ENCODE results near the gene SYDE1.

Gene SYDE1

GRCh38 chr19:15116856-15117255, 9.7 kb downstream of the SYDE1 start:
- H3K36me3 ChIP-seq, result peaks cover 34% of the 10 kb centered on the region
- H3K27me3 ChIP-seq, result no peaks in the 10 kb centered on the region
- no peak overlapping the region for H3K4me3 ChIP-seq (ENCODE audit: low read depth, low read length)
- H3K4me1 ChIP-seq, result no peaks in the 10 kb centered on the region
- H3K9me3 ChIP-seq, result no peaks in the 10 kb centered on the region
- TF ChIP-seq, protein P1, sequence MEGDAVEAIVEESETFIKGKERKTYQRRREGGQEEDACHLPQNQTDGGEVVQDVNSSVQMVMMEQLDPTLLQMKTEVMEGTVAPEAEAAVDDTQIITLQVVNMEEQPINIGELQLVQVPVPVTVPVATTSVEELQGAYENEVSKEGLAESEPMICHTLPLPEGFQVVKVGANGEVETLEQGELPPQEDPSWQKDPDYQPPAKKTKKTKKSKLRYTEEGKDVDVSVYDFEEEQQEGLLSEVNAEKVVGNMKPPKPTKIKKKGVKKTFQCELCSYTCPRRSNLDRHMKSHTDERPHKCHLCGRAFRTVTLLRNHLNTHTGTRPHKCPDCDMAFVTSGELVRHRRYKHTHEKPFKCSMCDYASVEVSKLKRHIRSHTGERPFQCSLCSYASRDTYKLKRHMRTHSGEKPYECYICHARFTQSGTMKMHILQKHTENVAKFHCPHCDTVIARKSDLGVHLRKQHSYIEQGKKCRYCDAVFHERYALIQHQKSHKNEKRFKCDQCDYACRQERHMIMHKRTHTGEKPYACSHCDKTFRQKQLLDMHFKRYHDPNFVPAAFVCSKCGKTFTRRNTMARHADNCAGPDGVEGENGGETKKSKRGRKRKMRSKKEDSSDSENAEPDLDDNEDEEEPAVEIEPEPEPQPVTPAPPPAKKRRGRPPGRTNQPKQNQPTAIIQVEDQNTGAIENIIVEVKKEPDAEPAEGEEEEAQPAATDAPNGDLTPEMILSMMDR (IDR thresholded peaks at IDR 0.05; ENCODE audit: low read depth, low read length), result no peak
- DNase-seq, result no peak

DNA sequence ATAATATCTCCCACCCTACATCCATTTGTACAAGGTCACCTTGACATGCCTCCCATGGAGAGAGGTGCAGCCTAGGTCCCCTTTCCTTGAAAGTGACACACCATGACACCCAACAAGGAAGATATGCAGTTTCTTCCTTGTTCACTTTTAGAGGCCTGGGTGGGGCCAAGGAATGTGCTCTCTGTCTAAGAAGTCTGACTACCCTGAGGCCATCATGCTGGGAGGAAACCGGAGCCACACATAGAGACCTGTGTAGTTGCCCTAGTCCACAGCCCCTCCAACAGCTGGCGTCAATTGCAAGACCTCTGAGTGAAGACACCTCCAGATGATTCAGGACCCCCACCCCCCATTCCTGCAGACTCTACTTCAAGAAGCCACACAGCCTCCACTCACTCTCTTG, 11.0 kb downstream of the SYDE1 start:
- Histone ChIP-seq H3K4me1 (no peaks in the 10 kb centered on the region), H3K9me3 (no peaks in the 10 kb centered on the region), H3K36me3 (peaks cover 43% of the 10 kb centered on the region), H3K4me3 (ENCODE audit: low read depth, low read length) (no peak overlapping the region), H3K27me3 (no peaks in the 10 kb centered on the region)
- DNase-seq, result no peak
- TF ChIP-seq, protein P1 (IDR thresholded peaks at IDR 0.05; ENCODE audit: low read depth, low read length), result no peak

DNA sequence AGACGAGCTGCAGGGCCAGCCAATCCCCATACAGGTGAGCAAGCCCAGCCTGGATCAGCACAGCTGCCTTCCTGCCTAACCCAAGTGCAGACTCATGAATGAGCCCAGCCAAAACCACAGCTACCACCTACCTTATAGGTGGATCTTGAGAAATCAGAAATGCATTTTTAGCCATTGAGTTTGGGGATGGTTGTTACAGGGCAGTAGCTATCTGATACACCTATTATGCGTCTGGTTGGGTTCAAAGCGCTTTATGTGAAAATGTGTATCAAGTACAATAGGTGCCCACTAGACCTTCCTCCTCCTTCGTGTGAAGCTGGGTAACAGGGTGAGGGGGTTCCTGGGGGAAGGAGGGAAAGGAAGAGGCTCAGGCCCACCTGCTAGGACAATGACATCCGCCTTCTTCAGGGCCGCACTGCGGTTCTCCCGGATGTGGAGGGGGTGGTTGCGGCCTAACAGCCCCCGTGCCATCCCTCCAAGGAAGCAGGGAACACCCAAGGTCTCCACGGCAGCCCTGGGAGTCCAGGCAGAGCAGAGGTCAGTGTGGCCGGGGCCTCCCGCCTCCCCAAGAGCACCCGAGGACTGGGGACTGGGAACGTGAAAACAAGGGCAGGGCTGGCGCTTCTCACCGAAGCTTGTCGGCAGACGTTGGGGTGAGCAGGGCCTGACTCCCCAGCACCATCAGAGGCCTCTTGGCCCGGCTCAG, 11.7 kb downstream of the SYDE1 start:
- peaks cover 45% of the 10 kb centered on the region for H3K36me3 ChIP-seq
- H3K9me3 ChIP-seq, result no peaks in the 10 kb centered on the region
- H3K27me3 ChIP-seq, result no peaks in the 10 kb centered on the region
- no peak for DNase-seq
- no peaks in the 10 kb centered on the region for H3K4me1 ChIP-seq
- H3K4me3 ChIP-seq (ENCODE audit: low read depth, low read length), result no peak overlapping the region
- TF ChIP-seq, protein P1 (IDR thresholded peaks at IDR 0.05; ENCODE audit: low read depth, low read length), result no peak

DNA sequence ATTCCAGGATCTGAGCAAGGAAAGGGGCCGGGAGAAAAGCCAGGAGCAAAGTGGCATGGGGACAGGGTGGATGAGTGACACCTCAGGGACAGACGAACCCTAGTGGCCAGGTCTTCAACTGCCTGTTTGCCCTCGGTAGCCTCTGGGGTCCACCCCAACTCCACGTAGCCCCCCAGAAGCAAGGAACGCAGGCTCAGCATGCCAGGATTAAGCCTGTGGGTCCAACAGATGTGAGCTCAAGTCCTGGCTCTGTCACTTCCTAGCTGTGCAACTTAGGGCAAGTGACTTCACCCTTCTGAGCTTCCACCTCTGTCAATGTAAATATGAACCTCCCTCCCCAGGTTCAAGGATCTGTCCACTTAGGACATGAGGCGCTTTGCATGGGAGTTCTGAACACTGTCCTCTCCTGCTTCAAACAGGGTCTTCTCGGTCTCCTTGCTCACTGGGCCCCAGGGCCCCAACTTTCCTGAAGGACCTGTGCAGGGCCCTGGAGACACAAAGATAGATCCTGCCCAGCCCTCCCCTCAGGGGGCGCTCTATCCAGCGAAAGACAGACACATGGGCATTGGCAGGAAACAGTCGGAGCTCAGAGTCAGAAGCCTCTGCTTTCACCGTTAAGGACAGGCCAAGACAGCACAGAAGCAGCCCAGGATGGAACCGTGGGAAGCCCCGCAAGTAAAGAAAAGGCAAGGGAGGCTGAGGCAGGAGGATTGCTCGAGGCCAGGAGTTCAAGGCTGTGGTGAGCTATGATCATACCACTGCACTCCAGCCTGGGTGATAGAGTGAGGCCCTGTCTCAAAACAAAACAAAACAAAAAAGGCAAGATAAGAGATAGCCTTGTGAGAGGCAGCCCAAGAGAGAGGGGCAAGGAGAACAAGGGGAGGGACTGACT, 13.2 kb downstream of the SYDE1 start:
- TF ChIP-seq, protein P1 (IDR thresholded peaks at IDR 0.05; ENCODE audit: low read depth, low read length), result no peak
- Histone ChIP-seq H3K4me1 (no peaks in the 10 kb centered on the region), H3K36me3 (peaks cover 39% of the 10 kb centered on the region), H3K4me3 (ENCODE audit: low read depth, low read length) (no peak overlapping the region), H3K27me3 (no peaks in the 10 kb centered on the region), H3K9me3 (no peaks in the 10 kb centered on the region)
- DNase-seq, result no peak

DNA sequence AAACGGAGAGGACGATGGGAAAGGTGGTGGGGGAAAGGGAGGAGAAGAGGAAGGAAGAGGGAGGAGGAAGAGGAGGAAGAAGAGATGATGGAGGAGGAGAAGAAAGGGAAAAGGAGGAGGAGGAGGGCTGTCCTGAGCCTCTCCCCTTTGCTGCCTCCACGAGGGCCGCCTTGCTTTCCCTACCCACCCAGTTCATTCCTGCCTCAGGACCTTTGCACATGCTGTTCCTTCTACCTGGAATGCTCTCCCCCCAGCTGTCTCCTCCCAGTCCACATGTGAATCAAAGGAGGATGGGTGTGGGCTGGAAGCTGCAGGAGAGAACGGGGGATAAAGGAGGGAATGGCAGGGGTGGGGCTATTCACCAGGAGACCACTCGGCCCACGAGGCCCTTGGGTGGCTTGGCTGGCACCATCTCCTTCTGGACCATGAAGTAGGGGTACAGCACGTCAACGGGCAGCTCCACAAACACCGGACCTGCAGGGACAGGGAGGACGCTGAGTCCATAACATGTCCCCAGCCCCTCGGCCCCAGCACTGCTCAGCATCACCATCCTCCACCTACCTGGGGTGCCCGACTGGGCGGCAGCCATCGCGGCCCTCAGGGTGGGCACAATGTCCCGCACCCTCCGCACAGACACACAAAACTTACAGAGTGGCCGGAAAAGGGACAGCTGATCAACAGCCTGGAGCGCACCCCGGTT, 15.3 kb downstream of the SYDE1 start:
- no peak overlapping the region for H3K4me3 ChIP-seq (ENCODE audit: low read depth, low read length)
- no peaks in the 10 kb centered on the region for H3K9me3 ChIP-seq
- peaks cover 34% of the 10 kb centered on the region for H3K36me3 ChIP-seq
- DNase-seq, result no peak
- H3K4me1 ChIP-seq, result no peaks in the 10 kb centered on the region
- TF ChIP-seq, protein P1 (IDR thresholded peaks at IDR 0.05; ENCODE audit: low read depth, low read length), result no peak
- H3K27me3 ChIP-seq, result no peaks in the 10 kb centered on the region
